Panc1 (cell line): ENCODE results near the gene KCNMA1. TPM values are rescaled to one million over a fixed set of nuclear protein-coding genes. Genes with fewer than 3 reads are reported as not detected.

ENCODE experiments used
- ATAC-seq: fragments of 200-7000 bp; cut with Tn5 transposase; 2 replicates; pipeline ENCODE4 v1.9.1; 2020; ENCODE audit warnings: mild to moderate bottlenecking, moderate library complexity
- BruUV-seq: library from RNA; stranded (reverse); fragments of 400-500 nt; replicated peaks from 2 replicates; lab custom pipeline; 2021; lab: Mats Ljungman, UMichigan
- CTCF ChIA-PET: fragments of 300-600 bp; sonication (Branson Sonifier 250); formaldehyde crosslinking; loops from one replicate; lab custom pipeline; 2022; ENCODE audit warnings: antibody characterized with exemption; lab: Charles Lee
- POLR2A ChIA-PET: fragments of 300-600 bp; sonication (Branson Sonifier 250); formaldehyde crosslinking; loops from one replicate; lab custom pipeline; 2022; ENCODE audit warnings: antibody characterized with exemption; lab: Charles Lee
- DNase-seq: peaks from one replicate; pipeline ENCODE4 v3.0.0-alpha.2; 2010; ENCODE audit warnings: low read depth, low spot score
- H3K27ac ChIP-seq: 2 replicates; pipeline ENCODE4 v1.5.1; 2011; ENCODE audit warnings: mild to moderate bottlenecking, low read length, inconsistent platforms
- H3K27me3 ChIP-seq: fragments of 200-500 bp; sonication (Bioruptor generic); 2 replicates; pipeline ENCODE4 v1.6.0; 2014; ENCODE audit warnings: low read length, inconsistent platforms; ENCODE audit not compliant: control insufficient read depth, insufficient read depth
- H3K36me3 ChIP-seq: fragments of 200-500 bp; sonication (Bioruptor generic); 2 replicates; pipeline ENCODE4 v1.5.1; 2014; ENCODE audit warnings: inconsistent platforms, mild to moderate bottlenecking, low read length, moderate library complexity; ENCODE audit not compliant: control insufficient read depth, insufficient read depth
- H3K4me1 ChIP-seq: 2 replicates; pipeline ENCODE4 v1.5.1; 2011; ENCODE audit warnings: inconsistent platforms, mild to moderate bottlenecking, low read length, moderate library complexity; ENCODE audit not compliant: control insufficient read depth, insufficient read depth
- H3K4me3 ChIP-seq, 2 experiments: 2 replicates each; pipeline ENCODE4 v1.5.1; 2011 to 2012; ENCODE audit warnings: low read depth in 2 of 2, low read length in 2 of 2, mild to moderate bottlenecking in 2 of 2, inconsistent platforms in 1 of 2, moderate library complexity in 1 of 2
- H3K9me3 ChIP-seq: fragments of 200-500 bp; sonication (Bioruptor generic); 2 replicates; pipeline ENCODE4 v1.5.1; 2014; ENCODE audit warnings: low read depth, mild to moderate bottlenecking, inconsistent platforms, low read length, moderate library complexity; ENCODE audit not compliant: control insufficient read depth, insufficient read depth
- CTCF ChIP-seq: fragments of 450-650 bp; IDR thresholded peaks from 2 replicates; pipeline ENCODE4 v1.5.1; 2017; ENCODE audit warnings: mild to moderate bottlenecking
- POLR2AphosphoS5 ChIP-seq: IDR thresholded peaks from 2 replicates; pipeline ENCODE4 v1.6.1; 2012; ENCODE audit warnings: mild to moderate bottlenecking, low read depth, low read length, moderate library complexity
- REST ChIP-seq, 2 experiments: IDR thresholded peaks; 2 replicates each; pipeline ENCODE4 v1.6.1; 2011 to 2012; ENCODE audit warnings: low read depth in 2 of 2, control low read depth in 1 of 2, low read length in 1 of 2, mild to moderate bottlenecking in 1 of 2, moderate library complexity in 1 of 2; ENCODE audit not compliant: insufficient read depth in 1 of 2
- SIN3A ChIP-seq: IDR thresholded peaks from 2 replicates; pipeline ENCODE4 v1.6.1; 2012; ENCODE audit warnings: low read depth, mild to moderate bottlenecking, low read length, moderate library complexity, borderline replicate concordance; ENCODE audit not compliant: insufficient read depth
- TCF7L2 ChIP-seq: IDR thresholded peaks from 2 replicates; pipeline ENCODE4 v1.6.1; 2011; ENCODE audit warnings: mild to moderate bottlenecking, low read depth, low read length, inconsistent platforms
- in situ Hi-C: cut with HindIII; loops from 2 replicates; pipeline ENCODE4 v1.10.0; 2016; ENCODE audit warnings: low sequenced_read_pairs, low pct_unique_long_range_greater_than_20kb
- intact Hi-C: fragments of 100-400 bp; cut with micrococcal nuclease; formaldehyde crosslinking; loops from one replicate; pipeline ENCODE4 v1.10.0; 2022; ENCODE audit not compliant: unreplicated experiment
- total RNA-seq: library from RNA; stranded (reverse); gene quantifications from one replicate; pipeline ENCODE4 v1.2.1, GENCODE V29; 2021; ENCODE audit not compliant: unreplicated experiment

Gene KCNMA1
- total RNA-seq, 1 experiment from 2014 or later, result 91.9 TPM

GRCh38 chr10:77284797-77285196 lies 352.8 kb downstream of the KCNMA1 start:
- H3K9me3 ChIP-seq, result peaks cover 4% of the 10 kb centered on the region; the same call in 1 of the 2 replicates
- intact Hi-C loops, result no loop called here
- ATAC-seq, result no peak
- H3K36me3 ChIP-seq, result no peaks in the 10 kb centered on the region
- peaks cover 23% of the 10 kb centered on the region for H3K4me1 ChIP-seq
- in situ Hi-C loops, result no loop called here
- no peak overlapping the region for H3K27ac ChIP-seq
- BruUV-seq, result no TSS peak
- H3K4me3 ChIP-seq, result no peak overlapping the region
- DNase-seq, result no peak
- POLR2A ChIA-PET, result no interaction called here
- CTCF ChIA-PET, result no interaction called here
- H3K27me3 ChIP-seq, result no peaks in the 10 kb centered on the region
- TF ChIP-seq CTCF, result no peak
- no peak for TF ChIP-seq SIN3A
- TF ChIP-seq REST (IDR thresholded peaks at IDR 0.05; ENCODE audit: insufficient read depth in 1 of 2, low read depth in 2 of 2, low read length in 1 of 2), result no peak
- TF ChIP-seq POLR2AphosphoS5, result no peak
- TF ChIP-seq TCF7L2, result no peak

- TF ChIP-seq CTCF (no peak), SIN3A (no peak), POLR2AphosphoS5 (no peak), TCF7L2 (no peak), REST (IDR thresholded peaks at IDR 0.05; ENCODE audit: insufficient read depth in 1 of 2, low read depth in 2 of 2, low read length in 1 of 2) (no peak)
- Histone ChIP-seq H3K9me3 (peaks cover 4% of the 10 kb centered on the region; the same call in 1 of the 2 replicates), H3K4me1 (peaks cover 15% of the 10 kb centered on the region), H3K27me3 (no peaks in the 10 kb centered on the region), H3K27ac (no peak overlapping the region), H3K4me3 (no peak overlapping the region), H3K36me3 (no peaks in the 10 kb centered on the region)
- BruUV-seq, result no TSS peak
- DNase-seq, result no peak
- POLR2A ChIA-PET, result no interaction called here
- CTCF ChIA-PET, result no interaction called here
- intact Hi-C loops, result no loop called here
- in situ Hi-C loops, result no loop called here
- ATAC-seq, result no peak
Measured at GRCh38 chr10:77283326-77283725, 354.3 kb downstream of the KCNMA1 start.
